SW 1271 (cell line): Measurements from ENCODE around the gene ALOX5.

Experiments used
- DNase-seq, 2 experiments: peaks; one replicate each; lab custom pipeline; 2025; lab: John Stamatoyannopoulos, UW

The ALOX5 gene

GRCh38 chr10:45443101-45444009, 69.3 kb downstream of the ALOX5 start:
- no peak for DNase-seq

GRCh38 chr10:45444022-45444421, 70.0 kb downstream of the ALOX5 start:
- DNase-seq, result no peak

GRCh38 chr10:45444976-45445898, 71.2 kb downstream of the ALOX5 start:
- no peak for DNase-seq

- DNase-seq, result no peak
Observed at GRCh38 chr10:45446858-45447257, 72.8 kb downstream of the ALOX5 start.

GRCh38 chr10:45447416-45447815, 73.4 kb downstream of the ALOX5 start:
- DNase-seq, result no peak

- no peak for DNase-seq
Observed at GRCh38 chr10:45450866-45451265, 76.8 kb downstream of the ALOX5 start.

GRCh38 chr10:45451407-45451806, 77.4 kb downstream of the ALOX5 start:
- no peak for DNase-seq

GRCh38 chr10:45452268-45452667, 78.3 kb downstream of the ALOX5 start:
- DNase-seq, result no peak

- no peak for DNase-seq
Observed at GRCh38 chr10:45452743-45453452, 78.9 kb downstream of the ALOX5 start.

GRCh38 chr10:45453639-45454255, 79.7 kb downstream of the ALOX5 start:
- DNase-seq, result no peak

GRCh38 chr10:45454262-45454661, 80.2 kb downstream of the ALOX5 start:
- no peak for DNase-seq

GRCh38 chr10:45454859-45455258, 80.8 kb downstream of the ALOX5 start:
- no peak for DNase-seq

GRCh38 chr10:45456233-45456632, 82.2 kb downstream of the ALOX5 start:
- DNase-seq, result no peak

GRCh38 chr10:45456822-45457221, 82.8 kb downstream of the ALOX5 start:
- DNase-seq, result no peak

GRCh38 chr10:45457487-45457886, 83.5 kb downstream of the ALOX5 start:
- DNase-seq, result no peak

GRCh38 chr10:45460235-45460878, 86.3 kb downstream of the ALOX5 start:
- no peak for DNase-seq

- no peak for DNase-seq
Observed at GRCh38 chr10:45461034-45461433, 87.0 kb downstream of the ALOX5 start.

GRCh38 chr10:45463244-45464116, 89.5 kb downstream of the ALOX5 start:
- DNase-seq, result no peak

GRCh38 chr10:45464958-45465567, 91.0 kb downstream of the ALOX5 start:
- peak in 1 of 2 experiments; percentile 20 for DNase-seq

- DNase-seq, result no peak
Observed at GRCh38 chr10:45466784-45467183, 92.8 kb downstream of the ALOX5 start.
